Fibroblast of lung (primary cell): Measurements from ENCODE around the gene RBBP5. TPM values are rescaled to one million over a fixed set of nuclear protein-coding genes. Genes with fewer than 3 reads are reported as not detected.

Experiments used
- DNase-seq, 2 donors: peaks; one replicate each; pipeline versions ENCODE4 v3.0.0 to v3.0.0-alpha.2; 2010; ENCODE audit warnings: low read depth in 2 of 2
- H2AFZ ChIP-seq: 2 replicates; pipeline ENCODE4 v1.5.1; 2012; ENCODE audit warnings: low read length, control low read depth, inconsistent platforms
- H3K27ac ChIP-seq: 2 replicates; pipeline ENCODE4 v1.5.1; 2011; ENCODE audit warnings: low read length, control low read depth; ENCODE audit not compliant: insufficient read depth
- H3K27me3 ChIP-seq: 2 replicates; pipeline ENCODE4 v1.5.1; 2011; ENCODE audit warnings: mild to moderate bottlenecking, low read length; ENCODE audit not compliant: control insufficient read depth, insufficient read depth
- H3K36me3 ChIP-seq: 2 replicates; pipeline ENCODE4 v1.5.1; 2011; ENCODE audit warnings: low read length; ENCODE audit not compliant: control insufficient read depth, insufficient read depth
- H3K4me1 ChIP-seq: 2 replicates; pipeline ENCODE4 v1.5.1; 2011; ENCODE audit warnings: low read length; ENCODE audit not compliant: control insufficient read depth, insufficient read depth; ENCODE audit errors: extremely low read depth
- H3K4me2 ChIP-seq: 2 replicates; pipeline ENCODE4 v1.5.1; 2011; ENCODE audit warnings: low read length, control low read depth; ENCODE audit not compliant: insufficient read depth; ENCODE audit errors: extremely low read depth
- H3K4me3 ChIP-seq, 4 experiments: fragments of 200-600 bp in 1 of 4; sonication (generic) in 1 of 4; replicated peaks in 1 of 4; 2 replicates each; pipeline ENCODE4 v1.5.1; 2011 to 2016; ENCODE audit warnings: low read length in 4 of 4, low read depth in 3 of 4, mild to moderate bottlenecking in 3 of 4, control low read depth in 2 of 4, inconsistent platforms in 1 of 4, mixed read lengths in 1 of 4; ENCODE audit not compliant: insufficient read depth in 1 of 4; ENCODE audit errors: control extremely low read depth in 1 of 4
- H3K79me2 ChIP-seq: 2 replicates; pipeline ENCODE4 v1.5.1; 2012; ENCODE audit warnings: mild to moderate bottlenecking, low read length, inconsistent platforms; ENCODE audit not compliant: control insufficient read depth, insufficient read depth
- H3K9ac ChIP-seq: 2 replicates; pipeline ENCODE4 v1.5.1; 2011; ENCODE audit warnings: mild to moderate bottlenecking, low read length, control low read depth; ENCODE audit not compliant: insufficient read depth
- H3K9me3 ChIP-seq: 2 replicates; pipeline ENCODE4 v1.5.1; 2012; ENCODE audit warnings: low read depth, low read length; ENCODE audit not compliant: control insufficient read depth, insufficient read depth
- H4K20me1 ChIP-seq: 2 replicates; pipeline ENCODE4 v1.5.1; 2011; ENCODE audit warnings: low read length; ENCODE audit not compliant: control insufficient read depth, insufficient read depth; ENCODE audit errors: extremely low read depth
- EZH2 ChIP-seq: IDR thresholded peaks from 2 replicates; pipeline ENCODE4 v1.5.1; 2012; ENCODE audit warnings: low read length, control low read depth, mild to moderate bottlenecking; ENCODE audit errors: missing control alignments
- polyA plus RNA-seq, 2 donors: library from polyadenylated mRNA; depleted of rRNA in 1 of 2; stranded (reverse) in 1 of 2; unstranded in 1 of 2; fragments of >200 nt; gene quantifications; 2 replicates each; pipeline ENCODE4 v1.2.1, GENCODE V29; 2011 to 2012; ENCODE audit warnings: missing spikeins in 1 of 2
- total RNA-seq: library from RNA; depleted of rRNA; stranded (reverse); fragments of >200 nt; gene quantifications from 2 replicates; pipeline ENCODE4 v1.2.1, GENCODE V29; 2014
- TF ChIP-seq, protein P1 (sequence below), 2 donors: IDR thresholded peaks in 1 of 2; conservative IDR thresholded peaks in 1 of 2; 1 replicate in 1 of 2; 2 replicates in 1 of 2; pipeline ENCODE4 v1.5.1; 2011 to 2012; ENCODE audit warnings: low read length in 2 of 2, control low read depth in 1 of 2, inconsistent platforms in 1 of 2, low read depth in 1 of 2, mild to moderate bottlenecking in 1 of 2

Gene RBBP5
- total and polyA plus RNA-seq, 2 donors (not counting 1 experiment from before 2014, with no cell fraction given) = 16.4 to 19.8 TPM

DNA sequence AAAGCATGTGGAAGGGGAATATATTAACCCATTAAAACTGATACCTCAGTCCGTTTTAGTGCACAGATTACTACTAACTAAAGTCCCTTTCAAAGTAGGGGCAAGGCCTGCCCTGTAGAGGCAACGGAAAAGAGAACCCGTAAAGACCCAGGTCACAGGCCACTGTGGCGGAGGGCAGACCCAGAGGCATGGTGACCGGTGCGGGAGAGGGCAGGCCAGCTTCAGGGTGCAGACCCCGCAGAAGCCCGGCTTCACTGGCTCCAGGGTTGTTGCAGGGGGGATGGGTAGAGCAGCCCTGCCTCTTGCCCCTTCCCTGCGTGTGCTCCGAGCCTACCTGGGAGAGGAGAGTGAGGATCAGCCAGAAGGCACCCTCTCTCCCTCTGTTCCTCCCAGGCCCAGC, 61.0 kb downstream of the RBBP5 start:
- H3K36me3 ChIP-seq = no peaks in the 10 kb centered on the region

DNA sequence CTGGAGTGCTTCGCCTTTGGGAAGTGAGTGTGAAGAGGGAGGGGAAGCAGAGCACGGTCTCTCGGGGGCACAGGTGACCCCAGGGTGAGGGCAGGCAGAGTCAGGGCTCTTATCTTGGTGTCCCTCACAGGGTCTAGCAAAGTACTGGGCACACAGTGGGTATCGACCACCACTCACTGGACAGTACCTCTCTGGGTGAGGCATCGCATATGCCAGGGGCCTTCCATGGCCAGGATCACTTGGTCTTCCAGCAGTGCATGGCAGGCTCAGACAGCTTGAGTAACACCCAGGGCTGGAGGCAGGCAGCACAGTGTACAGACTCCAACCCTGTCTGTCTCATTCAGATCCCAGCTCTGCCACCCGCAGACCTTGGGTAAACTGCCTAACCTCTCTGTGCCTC, 62.1 kb downstream of the RBBP5 start:
- no peak for DNase-seq
- no peak overlapping the region for H3K9ac ChIP-seq
- H3K4me1 ChIP-seq = no peaks in the 10 kb centered on the region
- no peak for TF ChIP-seq EZH2
- TF ChIP-seq, protein P1, sequence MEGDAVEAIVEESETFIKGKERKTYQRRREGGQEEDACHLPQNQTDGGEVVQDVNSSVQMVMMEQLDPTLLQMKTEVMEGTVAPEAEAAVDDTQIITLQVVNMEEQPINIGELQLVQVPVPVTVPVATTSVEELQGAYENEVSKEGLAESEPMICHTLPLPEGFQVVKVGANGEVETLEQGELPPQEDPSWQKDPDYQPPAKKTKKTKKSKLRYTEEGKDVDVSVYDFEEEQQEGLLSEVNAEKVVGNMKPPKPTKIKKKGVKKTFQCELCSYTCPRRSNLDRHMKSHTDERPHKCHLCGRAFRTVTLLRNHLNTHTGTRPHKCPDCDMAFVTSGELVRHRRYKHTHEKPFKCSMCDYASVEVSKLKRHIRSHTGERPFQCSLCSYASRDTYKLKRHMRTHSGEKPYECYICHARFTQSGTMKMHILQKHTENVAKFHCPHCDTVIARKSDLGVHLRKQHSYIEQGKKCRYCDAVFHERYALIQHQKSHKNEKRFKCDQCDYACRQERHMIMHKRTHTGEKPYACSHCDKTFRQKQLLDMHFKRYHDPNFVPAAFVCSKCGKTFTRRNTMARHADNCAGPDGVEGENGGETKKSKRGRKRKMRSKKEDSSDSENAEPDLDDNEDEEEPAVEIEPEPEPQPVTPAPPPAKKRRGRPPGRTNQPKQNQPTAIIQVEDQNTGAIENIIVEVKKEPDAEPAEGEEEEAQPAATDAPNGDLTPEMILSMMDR (conservative IDR thresholded peaks at IDR 0.05 in 1 of 2, IDR thresholded peaks at IDR 0.05 in 1 of 2; ENCODE audit: low read depth in 1 of 2, low read length in 2 of 2) = no peak
- H3K36me3 ChIP-seq = no peaks in the 10 kb centered on the region
- H3K27ac ChIP-seq = no peak overlapping the region
- no peak overlapping the region for H3K4me3 ChIP-seq
- no peaks in the 10 kb centered on the region for H4K20me1 ChIP-seq
- H3K4me2 ChIP-seq = no peak overlapping the region
- no peak overlapping the region for H2AFZ ChIP-seq
- no peaks in the 10 kb centered on the region for H3K9me3 ChIP-seq
- peaks cover 4% of the 10 kb centered on the region for H3K27me3 ChIP-seq
- H3K79me2 ChIP-seq = no peaks in the 10 kb centered on the region

More for the DNA sequence above, 61.0 kb downstream of the RBBP5 start:
- H4K20me1 ChIP-seq = no peaks in the 10 kb centered on the region
- no peaks in the 10 kb centered on the region for H3K4me1 ChIP-seq
- H3K79me2 ChIP-seq = no peaks in the 10 kb centered on the region
- no peak overlapping the region for H2AFZ ChIP-seq
- no peak for DNase-seq
- no peak overlapping the region for H3K4me3 ChIP-seq
- no peak overlapping the region for H3K4me2 ChIP-seq
- H3K9ac ChIP-seq = no peak overlapping the region
- H3K27ac ChIP-seq = no peak overlapping the region
- no peaks in the 10 kb centered on the region for H3K9me3 ChIP-seq
- TF ChIP-seq EZH2 = no peak
- TF ChIP-seq, protein P1 (conservative IDR thresholded peaks at IDR 0.05 in 1 of 2, IDR thresholded peaks at IDR 0.05 in 1 of 2; ENCODE audit: low read depth in 1 of 2, low read length in 2 of 2) = no peak
- H3K27me3 ChIP-seq = peaks cover 2% of the 10 kb centered on the region

DNA sequence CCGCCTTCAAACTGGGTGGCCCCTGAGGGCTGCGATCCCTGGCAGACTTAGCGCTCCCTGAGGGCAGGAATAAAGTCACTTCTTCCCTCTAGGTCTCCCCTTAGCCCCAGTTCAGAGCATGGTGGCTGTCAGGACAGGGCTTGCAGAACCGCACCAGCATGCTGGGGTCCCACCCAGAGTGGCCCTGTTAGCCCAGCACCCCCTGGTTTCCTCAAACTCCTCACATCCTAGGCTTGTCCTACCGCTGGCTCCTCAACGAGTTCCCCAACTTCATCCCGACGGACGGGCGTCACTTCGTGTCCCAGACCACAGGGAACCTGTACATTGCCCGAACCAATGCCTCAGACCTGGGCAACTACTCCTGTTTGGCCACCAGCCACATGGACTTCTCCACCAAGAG, 62.9 kb downstream of the RBBP5 start:
- H3K9ac ChIP-seq = no peak overlapping the region
- no peaks in the 10 kb centered on the region for H4K20me1 ChIP-seq
- H3K79me2 ChIP-seq = no peaks in the 10 kb centered on the region
- H3K27me3 ChIP-seq = peaks cover 10% of the 10 kb centered on the region
- H3K27ac ChIP-seq = no peak overlapping the region
- no peaks in the 10 kb centered on the region for H3K4me1 ChIP-seq
- DNase-seq = no peak
- no peak overlapping the region for H2AFZ ChIP-seq
- no peaks in the 10 kb centered on the region for H3K9me3 ChIP-seq
- H3K4me2 ChIP-seq = no peak overlapping the region
- TF ChIP-seq, protein P1 (conservative IDR thresholded peaks at IDR 0.05 in 1 of 2, IDR thresholded peaks at IDR 0.05 in 1 of 2; ENCODE audit: low read depth in 1 of 2, low read length in 2 of 2) = no peak
- TF ChIP-seq EZH2 = no peak
- no peak overlapping the region for H3K4me3 ChIP-seq
- H3K36me3 ChIP-seq = no peaks in the 10 kb centered on the region
